HEK293T (cell line): ENCODE measurements around the gene MEA1.
"Not testable (repeated sequence)": the region's sequence is repeated elsewhere in the genome, so short reads cannot be mapped to it uniquely, and the experiment has no call there.

Source experiments
- CTCF ChIA-PET: fragments of 350-600 bp; formaldehyde crosslinking; extraction: SDS; loops from one replicate; lab custom pipeline; 2021; ENCODE audit warnings: antibody characterized with exemption, inconsistent platforms; lab: Yijun Ruan, JAX
- POLR2A ChIA-PET: fragments of 350-600 bp; formaldehyde crosslinking; extraction: SDS; loops from one replicate; lab custom pipeline; 2020; ENCODE audit warnings: antibody characterized with exemption, inconsistent platforms; lab: Yijun Ruan, JAX
- DNase-seq: peaks from one replicate; pipeline ENCODE4 v3.0.0; 2012; ENCODE audit warnings: mixed read lengths; ENCODE audit errors: extremely low spot score
- ARNT ChIP-seq: fragments of 450-650 bp; IDR thresholded peaks from 2 replicates; pipeline ENCODE4 v1.6.1; 2017; ENCODE audit warnings: mild to moderate bottlenecking
- BHLHE40 ChIP-seq: fragments of 450-650 bp; IDR thresholded peaks from 2 replicates; pipeline ENCODE4 v1.6.1; 2016; ENCODE audit warnings: mild to moderate bottlenecking, moderate library complexity, borderline replicate concordance
- CTBP1 ChIP-seq: fragments of 450-650 bp; IDR thresholded peaks from 2 replicates; pipeline ENCODE4 v1.6.1; 2016; ENCODE audit warnings: borderline replicate concordance
- ELF4 ChIP-seq: fragments of 450-650 bp; IDR thresholded peaks from 2 replicates; pipeline ENCODE4 v1.6.1; 2017; ENCODE audit warnings: antibody characterized with exemption
- FOXA1 ChIP-seq: fragments of 450-650 bp; IDR thresholded peaks from 2 replicates; pipeline ENCODE4 v1.6.1; 2016; ENCODE audit warnings: mild to moderate bottlenecking
- FOXK2 ChIP-seq: fragments of 450-650 bp; IDR thresholded peaks from 2 replicates; pipeline ENCODE4 v1.6.1; 2016; ENCODE audit warnings: mild to moderate bottlenecking
- FOXM1 ChIP-seq: fragments of 450-650 bp; IDR thresholded peaks from 2 replicates; pipeline ENCODE4 v1.6.1; 2017; ENCODE audit warnings: mild to moderate bottlenecking, borderline replicate concordance
- HDGF ChIP-seq: fragments of 450-650 bp; IDR thresholded peaks from 2 replicates; pipeline ENCODE4 v1.6.1; 2017; ENCODE audit warnings: antibody characterized with exemption, borderline replicate concordance
- L3MBTL2 ChIP-seq: fragments of 450-650 bp; conservative IDR thresholded peaks from 2 replicates; pipeline ENCODE4 v1.6.1; 2016; ENCODE audit warnings: mild to moderate bottlenecking
- LEF1 ChIP-seq: fragments of 450-650 bp; IDR thresholded peaks from 2 replicates; pipeline ENCODE4 v1.6.1; 2017; ENCODE audit warnings: mild to moderate bottlenecking, borderline replicate concordance
- NFRKB ChIP-seq: fragments of 450-650 bp; IDR thresholded peaks from 2 replicates; pipeline ENCODE4 v1.6.1; 2016; ENCODE audit warnings: mild to moderate bottlenecking, moderate library complexity
- PKNOX1 ChIP-seq: fragments of 450-650 bp; IDR thresholded peaks from 2 replicates; pipeline ENCODE4 v1.6.1; 2016
- SP1 ChIP-seq: fragments of 450-650 bp; IDR thresholded peaks from 2 replicates; pipeline ENCODE4 v1.6.1; 2017
- SUZ12 ChIP-seq: fragments of 450-650 bp; IDR thresholded peaks from 2 replicates; pipeline ENCODE4 v1.6.1; 2016; ENCODE audit warnings: mild to moderate bottlenecking
- TARDBP ChIP-seq: fragments of 450-650 bp; IDR thresholded peaks from 2 replicates; pipeline ENCODE4 v1.6.1; 2016
- ZNF384 ChIP-seq: fragments of 450-650 bp; IDR thresholded peaks from 2 replicates; pipeline ENCODE4 v1.6.1; 2016

The MEA1 gene

GRCh38 chr6:43047998-43048397 lies 34.3 kb upstream of the MEA1 start:
- CTCF ChIA-PET, result no interaction called here
- DNase-seq, result no peak
- POLR2A ChIA-PET, result interaction anchor here (1.6 to 2.6 kb wide), 2 partner anchors 12 to 33 kb away, joined by 5 to 11 read pairs; partner anchors contain the start of genes KLC4 and MRPL2
- TF ChIP-seq FOXK2 (no peak), NFRKB (no peak), ARNT (no peak)

- no peak for DNase-seq
- POLR2A ChIA-PET, result interaction anchor here (1.7 kb wide), 1 partner anchor 8 kb away, joined by 7 read pairs; the partner anchor contains the start of gene CUL7
- TF ChIP-seq FOXK2 (no peak), L3MBTL2 (no peak), ELF4 (no peak), ARNT (no peak), HDGF (no peak), SUZ12 (no peak), BHLHE40 (no peak), FOXM1 (no peak), LEF1 (no peak), TARDBP (no peak), ZNF384 (no peak), NFRKB (no peak), SP1 (no peak), PKNOX1 (no peak), FOXA1 (no peak), CTBP1 (no peak)
- CTCF ChIA-PET, result no interaction called here
Observed at GRCh38 chr6:43045371-43045930, 31.7 kb upstream of the MEA1 start.

GRCh38 chr6:43043310-43043709 lies 29.6 kb upstream of the MEA1 start:
- DNase-seq, result no peak
- POLR2A ChIA-PET, result interaction anchor here (0.7 to 1.8 kb wide), 3 partner anchors 11 to 21 kb away, joined by 3 to 4 read pairs (median 3); partner anchors contain the start of genes CUL7, KLC4, MRPL2 and RRP36
- no peak for TF ChIP-seq SUZ12
- TF ChIP-seq BHLHE40, result no peak
- TF ChIP-seq NFRKB, result no peak
- no peak for TF ChIP-seq HDGF
- TF ChIP-seq ELF4, result no peak
- no peak for TF ChIP-seq L3MBTL2
- no peak for TF ChIP-seq PKNOX1
- TF ChIP-seq FOXA1, result no peak
- TF ChIP-seq SP1, result no peak
- no peak for TF ChIP-seq LEF1
- CTCF ChIA-PET, result no interaction called here

- CTCF ChIA-PET, DNase-seq: not testable (repeated sequence)
- POLR2A ChIA-PET, result interaction anchor here (0.7 to 1.8 kb wide), 4 partner anchors 11 to 27 kb away, joined by 3 to 6 read pairs (median 4); partner anchors contain the start of genes KLC4, KLHDC3, MRPL2 and RRP36
Observed at GRCh38 chr6:43041475-43041874, 27.7 kb upstream of the MEA1 start.

- CTCF ChIA-PET, result no interaction called here
- TF ChIP-seq TARDBP (no peak), HDGF (no peak), FOXK2 (no peak), ARNT (no peak), NFRKB (no peak), BHLHE40 (no peak), LEF1 (no peak), ZNF384 (no peak), FOXM1 (no peak), SUZ12 (no peak), FOXA1 (no peak)
- DNase-seq, result no peak
- POLR2A ChIA-PET, result interaction anchor here (0.7 to 2.5 kb wide), 5 partner anchors 10 to 57 kb away, joined by 3 to 15 read pairs (median 5); partner anchors contain the start of genes CUL7, KLC4, MRPL2 and PPP2R5D
Observed at GRCh38 chr6:43040542-43041257, 27.0 kb upstream of the MEA1 start.

- ChIA-PET POLR2A (interaction anchor here (1.1 to 2.5 kb wide), 4 partner anchors 16 to 439 kb away, joined by 3 to 15 read pairs (median 4); partner anchors contain the start of genes CUL7, KLC4, MRPL2 and RRP36), CTCF (no interaction called here)
- no peak for DNase-seq
- TF ChIP-seq BHLHE40 (no peak), ZNF384 (no peak)
Observed at GRCh38 chr6:43038727-43039126, 25.0 kb upstream of the MEA1 start.

GRCh38 chr6:43037706-43038105 lies 24.0 kb upstream of the MEA1 start:
- no peak for TF ChIP-seq SUZ12
- TF ChIP-seq LEF1, result no peak
- TF ChIP-seq FOXM1, result no peak
- CTCF ChIA-PET, result no interaction called here
- POLR2A ChIA-PET, result interaction anchor here (1.2 to 1.6 kb wide), 2 partner anchors 16 to 22 kb away, joined by 3 to 4 read pairs; partner anchors contain the start of genes KLC4, MRPL2 and RRP36
- no peak for DNase-seq
